Tibial artery (tissue), 4 donors: Measurements from ENCODE around the gene PTGIS.

Experiments
- DNase-seq, 2 donors: peaks; one replicate each; pipeline ENCODE4 v3.0.0-alpha.2; 2019
- H3K27ac ChIP-seq, 2 donors: fragments of 200-600 bp; sonication (generic) in 1 of 2; 1 replicate in 1 of 2; 2 replicates in 1 of 2; pipeline ENCODE4 v1.5.1; 2018 to 2019; ENCODE audit warnings: mild to moderate bottlenecking in 1 of 2
- H3K27me3 ChIP-seq, 2 donors: fragments of 200-600 bp; sonication (generic) in 1 of 2; one replicate each; pipeline versions ENCODE4 v1.5.1 to v1.6.0; 2016 to 2019
- H3K36me3 ChIP-seq, 3 donors: fragments of 200-600 bp; sonication (generic) in 2 of 3; one replicate each; pipeline ENCODE4 v1.5.1; 2016 to 2019; ENCODE audit warnings: mild to moderate bottlenecking in 2 of 3
- H3K4me1 ChIP-seq, 4 donors: fragments of 200-600 bp; sonication (generic) in 2 of 4; 1 replicate in 3 of 4; 2 replicates in 1 of 4; pipeline ENCODE4 v1.5.1; 2016 to 2019
- H3K4me3 ChIP-seq, 2 donors: fragments of 200-600 bp; sonication (generic) in 1 of 2; 1 replicate in 1 of 2; 2 replicates in 1 of 2; pipeline ENCODE4 v1.5.1; 2018 to 2019; ENCODE audit warnings: mild to moderate bottlenecking in 2 of 2
- H3K9me3 ChIP-seq, 3 donors: fragments of 200-600 bp; sonication (generic) in 1 of 3; one replicate each; pipeline ENCODE4 v1.5.1; 2016 to 2019
- intact Hi-C: fragments of 100-400 bp; cut with DNase I; formaldehyde crosslinking; loops from one replicate; pipeline ENCODE4 v1.15.0; 2023; ENCODE audit warnings: low total_unique reads
- TF ChIP-seq, protein P1 (sequence below), 2 experiments: fragments of 200-600 bp in 1 of 2; fragments of 450-650 bp in 1 of 2; IDR thresholded peaks; one replicate each; pipeline ENCODE4 v1.5.1; 2017 to 2019; ENCODE audit warnings: antibody characterized with exemption in 2 of 2, mild to moderate bottlenecking in 1 of 2, moderate library complexity in 1 of 2

PTGIS gene

DNA sequence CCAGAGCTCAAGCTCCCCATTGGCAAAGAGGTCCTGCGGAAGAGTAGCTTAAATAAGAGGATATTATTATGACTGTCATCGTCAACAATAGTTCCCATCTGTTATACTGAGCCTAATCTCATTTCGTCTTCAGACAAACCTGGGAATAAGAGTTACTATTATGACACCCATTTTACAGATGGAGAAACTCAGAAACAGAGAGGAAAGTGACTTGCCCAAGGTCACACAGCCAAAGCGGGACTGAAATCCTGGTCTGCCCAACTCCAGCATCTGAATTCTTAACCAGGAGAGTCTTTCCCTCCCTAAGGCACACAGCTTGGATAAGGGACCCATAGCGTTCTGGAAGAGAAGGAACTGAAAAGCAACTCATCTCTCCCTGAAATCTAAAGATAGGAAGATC, 23.4 kb downstream of the PTGIS start:
- Histone ChIP-seq H3K4me3 (no peak overlapping the region), H3K9me3 (no peaks in the 10 kb centered on the region), H3K27me3 (no peaks in the 10 kb centered on the region), H3K4me1 (peaks cover 0 to 54% (median 13%) of the 10 kb centered on the region in 4 donors), H3K36me3 (peaks cover 76 to 83% (median 81%) of the 10 kb centered on the region in 3 donors), H3K27ac (peak overlapping the region; percentile 68 to 99)
- TF ChIP-seq, protein P1, sequence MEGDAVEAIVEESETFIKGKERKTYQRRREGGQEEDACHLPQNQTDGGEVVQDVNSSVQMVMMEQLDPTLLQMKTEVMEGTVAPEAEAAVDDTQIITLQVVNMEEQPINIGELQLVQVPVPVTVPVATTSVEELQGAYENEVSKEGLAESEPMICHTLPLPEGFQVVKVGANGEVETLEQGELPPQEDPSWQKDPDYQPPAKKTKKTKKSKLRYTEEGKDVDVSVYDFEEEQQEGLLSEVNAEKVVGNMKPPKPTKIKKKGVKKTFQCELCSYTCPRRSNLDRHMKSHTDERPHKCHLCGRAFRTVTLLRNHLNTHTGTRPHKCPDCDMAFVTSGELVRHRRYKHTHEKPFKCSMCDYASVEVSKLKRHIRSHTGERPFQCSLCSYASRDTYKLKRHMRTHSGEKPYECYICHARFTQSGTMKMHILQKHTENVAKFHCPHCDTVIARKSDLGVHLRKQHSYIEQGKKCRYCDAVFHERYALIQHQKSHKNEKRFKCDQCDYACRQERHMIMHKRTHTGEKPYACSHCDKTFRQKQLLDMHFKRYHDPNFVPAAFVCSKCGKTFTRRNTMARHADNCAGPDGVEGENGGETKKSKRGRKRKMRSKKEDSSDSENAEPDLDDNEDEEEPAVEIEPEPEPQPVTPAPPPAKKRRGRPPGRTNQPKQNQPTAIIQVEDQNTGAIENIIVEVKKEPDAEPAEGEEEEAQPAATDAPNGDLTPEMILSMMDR (IDR thresholded peaks at IDR 0.05), result no peak
- DNase-seq, result no peak
- intact Hi-C loops, result loop anchor here (1.0 to 10.0 kb wide), 3 partner anchors 64 to 370 kb away; partner anchors contain the start of gene SPATA2

DNA sequence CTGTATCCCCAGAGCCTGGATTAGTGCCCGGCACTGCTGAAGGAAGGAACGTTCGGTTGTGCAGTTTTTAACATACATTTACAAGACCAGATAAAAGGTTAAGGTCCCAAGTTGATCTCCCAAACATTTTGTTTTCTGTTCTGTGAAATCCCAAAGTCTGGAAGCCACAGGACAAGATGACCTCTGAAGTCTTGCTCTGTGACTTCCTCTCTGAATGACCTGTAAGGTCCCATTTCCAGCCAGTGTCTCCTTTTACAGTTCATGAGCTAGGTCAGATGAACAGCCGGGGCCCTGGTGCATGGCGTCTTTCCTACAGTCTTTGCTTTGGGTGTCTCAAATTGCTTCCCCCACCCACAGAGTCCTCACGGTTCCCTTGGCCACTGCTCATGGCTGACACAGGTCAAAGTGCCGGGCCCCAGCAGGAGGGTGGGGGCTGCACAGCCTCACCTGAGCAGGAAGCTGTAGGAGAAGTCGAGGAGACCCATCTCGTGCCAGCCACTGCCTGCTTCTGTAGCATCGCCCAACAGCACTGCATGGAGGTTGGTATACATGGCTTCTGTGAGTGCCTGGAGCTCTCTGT, 24.0 kb downstream of the PTGIS start:
- H3K9me3 ChIP-seq, result no peaks in the 10 kb centered on the region
- peaks cover 0 to 51% (median 11%) of the 10 kb centered on the region in 4 donors for H3K4me1 ChIP-seq
- no peak for DNase-seq
- intact Hi-C loops, result loop anchor here (1.0 to 10.0 kb wide), 3 partner anchors 64 to 371 kb away; partner anchors contain the start of gene SPATA2
- TF ChIP-seq, protein P1 (IDR thresholded peaks at IDR 0.05), result no peak
- peaks cover 76 to 89% (median 82%) of the 10 kb centered on the region in 3 donors for H3K36me3 ChIP-seq
- H3K27me3 ChIP-seq, result no peaks in the 10 kb centered on the region
- no peak overlapping the region for H3K4me3 ChIP-seq
- H3K27ac ChIP-seq, result peak overlapping the region; percentile 68 to 99

DNA sequence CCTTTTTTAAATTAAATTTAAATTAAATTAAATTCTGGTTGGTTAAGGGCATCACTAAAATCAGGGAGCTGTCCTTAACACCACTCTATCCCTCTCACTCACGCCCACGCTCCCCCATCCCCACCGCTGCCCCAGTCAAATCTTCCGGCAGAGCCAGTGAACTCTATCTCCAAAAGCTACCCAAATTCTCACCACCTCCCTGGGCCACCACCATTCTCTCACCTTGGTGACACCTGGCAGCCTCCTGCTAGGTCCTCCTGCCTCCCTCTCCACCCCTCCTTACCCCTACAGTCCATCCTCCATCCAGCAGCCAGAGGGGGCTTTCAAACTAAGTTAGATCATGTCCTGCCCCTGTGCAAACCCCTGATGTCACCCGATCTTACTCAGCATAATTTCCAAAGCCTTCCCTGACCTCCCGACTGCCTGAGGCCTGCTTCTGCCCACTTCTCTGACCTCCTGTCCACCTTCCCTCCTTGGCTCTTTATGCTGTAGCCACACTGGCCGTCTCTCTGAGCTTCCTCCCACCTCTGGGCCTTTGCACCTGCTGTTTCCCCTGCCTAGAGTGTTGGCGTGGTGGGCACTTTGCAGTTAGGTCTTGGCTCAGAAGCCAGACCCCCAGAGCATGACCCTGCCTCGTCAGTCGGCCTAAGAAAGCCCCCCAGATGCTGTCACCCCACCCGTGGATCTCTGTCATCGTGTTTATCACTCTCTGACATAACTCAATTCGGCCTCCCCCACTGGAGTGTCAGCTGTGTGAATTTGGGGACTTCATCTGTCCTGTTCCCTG, 24.7 kb downstream of the PTGIS start:
- intact Hi-C loops, result loop anchor here (10.0 kb wide), 2 partner anchors 312 to 372 kb away; partner anchors contain the start of gene SPATA2
- H3K4me1 ChIP-seq, result peaks cover 0 to 54% (median 11%) of the 10 kb centered on the region in 4 donors
- DNase-seq, result no peak
- no peaks in the 10 kb centered on the region for H3K9me3 ChIP-seq
- peak overlapping the region; percentile 68 to 99 for H3K27ac ChIP-seq
- H3K27me3 ChIP-seq, result no peaks in the 10 kb centered on the region
- H3K4me3 ChIP-seq, result no peak overlapping the region
- H3K36me3 ChIP-seq, result peaks cover 76 to 89% (median 81%) of the 10 kb centered on the region in 3 donors
- TF ChIP-seq, protein P1 (IDR thresholded peaks at IDR 0.05), result no peak

DNA sequence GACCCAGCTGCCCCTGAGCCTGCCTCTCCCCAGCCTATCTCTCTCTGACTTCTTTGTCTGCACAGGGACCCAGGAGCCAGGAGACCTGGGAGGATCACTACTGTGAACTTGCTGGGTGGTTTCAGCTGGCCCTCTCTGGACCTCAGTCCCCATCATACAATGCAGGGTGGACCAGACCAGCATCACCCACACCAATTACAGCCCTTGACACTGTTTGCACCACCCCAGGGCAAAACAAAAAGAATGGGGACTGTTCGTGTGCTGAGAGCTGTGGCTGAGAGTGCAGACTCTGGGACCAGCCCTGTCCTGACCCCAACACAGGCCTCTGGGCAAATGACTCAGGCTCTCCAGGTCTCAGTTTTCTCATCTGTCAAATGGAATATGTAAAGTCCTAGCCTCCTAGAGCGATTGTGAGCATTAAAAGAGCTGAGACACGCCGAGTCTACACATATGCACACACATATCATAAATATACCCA, 25.4 kb downstream of the PTGIS start:
- Histone ChIP-seq H3K36me3 (peaks cover 70 to 89% (median 78%) of the 10 kb centered on the region in 3 donors), H3K27me3 (no peaks in the 10 kb centered on the region), H3K9me3 (no peaks in the 10 kb centered on the region), H3K4me3 (no peak overlapping the region), H3K27ac (peak overlapping the region; percentile 68 to 99), H3K4me1 (peaks cover 0 to 48% (median 11%) of the 10 kb centered on the region in 4 donors)
- intact Hi-C loops, result loop anchor here (10.0 kb wide), 2 partner anchors 312 to 372 kb away; partner anchors contain the start of gene SPATA2
- TF ChIP-seq, protein P1 (IDR thresholded peaks at IDR 0.05), result no peak
- DNase-seq, result no peak

DNA sequence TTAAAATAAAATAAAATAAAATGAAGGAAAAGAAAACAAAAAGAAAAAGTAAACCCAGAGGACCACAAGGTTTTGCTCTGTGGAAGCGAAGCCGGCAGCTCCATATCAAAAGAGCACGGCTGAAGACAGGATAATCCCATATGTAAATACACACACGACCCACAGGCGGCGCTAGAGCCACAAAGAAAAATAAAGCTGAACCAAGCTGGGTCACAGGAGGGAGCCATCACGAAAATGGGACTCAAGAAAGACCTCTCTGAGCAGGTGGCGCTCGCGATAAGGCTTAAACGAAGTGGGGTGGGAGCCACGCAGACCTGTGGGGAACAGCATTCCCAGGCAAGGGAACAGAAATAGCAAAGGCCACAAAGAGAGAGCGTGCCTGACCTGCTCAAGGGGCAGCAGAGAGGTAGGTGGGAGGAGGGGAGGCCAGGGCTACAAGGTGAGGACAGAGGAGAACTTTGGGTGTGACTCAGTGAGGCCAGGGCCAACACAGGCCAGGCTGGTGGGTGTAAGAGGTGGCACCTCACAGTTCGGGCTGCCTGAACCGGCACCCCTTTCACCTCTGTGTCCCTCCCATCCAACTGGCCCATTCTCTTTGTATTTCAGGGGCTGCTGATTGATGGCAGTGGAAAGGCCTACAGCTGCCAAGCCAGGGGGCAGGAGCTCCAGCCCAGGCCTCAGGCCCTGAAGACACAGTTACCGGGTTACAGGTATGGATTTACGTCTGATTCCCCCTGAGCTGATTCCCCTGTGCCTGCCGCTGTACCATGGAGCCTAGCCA, 26.0 kb downstream of the PTGIS start:
- Histone ChIP-seq H3K27me3 (no peaks in the 10 kb centered on the region), H3K36me3 (peaks cover 70 to 93% (median 79%) of the 10 kb centered on the region in 3 donors), H3K9me3 (no peaks in the 10 kb centered on the region), H3K4me1 (peaks cover 0 to 44% (median 11%) of the 10 kb centered on the region in 4 donors), H3K27ac (peak overlapping the region; percentile 68 to 99), H3K4me3 (no peak overlapping the region)
- TF ChIP-seq, protein P1 (IDR thresholded peaks at IDR 0.05), result peak; percentile 90 to 99
- DNase-seq, result peak; percentile 78 to 87
- intact Hi-C loops, result loop anchor here (1.0 to 10.0 kb wide), 3 partner anchors 65 to 373 kb away; partner anchors contain the start of gene SPATA2
